Mesenchymal stem cell (in vitro differentiated cells and primary cell): Measurements from ENCODE around the gene ITGA11.

Source experiments
- DNase-seq: peaks from one replicate; pipeline ENCODE4 v3.0.0-alpha.2; 2013
- H2AFZ ChIP-seq: one replicate; pipeline ENCODE4 v1.6.1; 2013; ENCODE audit warnings: low read depth, mild to moderate bottlenecking, control low read depth, inconsistent platforms, low read length, moderate library complexity
- H2AK5ac ChIP-seq: 2 replicates; pipeline ENCODE4 v1.6.1; 2013; ENCODE audit warnings: low read length, moderate library complexity, mild to moderate bottlenecking, inconsistent platforms; ENCODE audit not compliant: severe bottlenecking
- H2BK120ac ChIP-seq: one replicate; pipeline ENCODE4 v1.6.1; 2013; ENCODE audit warnings: low read depth, mild to moderate bottlenecking, inconsistent platforms, low read length, moderate library complexity
- H2BK12ac ChIP-seq, 2 experiments: one replicate each; pipeline ENCODE4 v1.6.1; 2013; ENCODE audit warnings: inconsistent platforms in 2 of 2, low read length in 2 of 2, mild to moderate bottlenecking in 2 of 2, moderate library complexity in 2 of 2, control low read depth in 1 of 2
- H2BK15ac ChIP-seq: one replicate; pipeline ENCODE4 v1.6.1; 2013; ENCODE audit warnings: mild to moderate bottlenecking, low read depth, inconsistent platforms; ENCODE audit not compliant: poor library complexity, severe bottlenecking
- H2BK5ac ChIP-seq: 2 replicates; pipeline ENCODE4 v1.6.1; 2013; ENCODE audit warnings: low read depth, mild to moderate bottlenecking, low read length, control low read depth, inconsistent platforms; ENCODE audit not compliant: poor library complexity, severe bottlenecking
- H3K14ac ChIP-seq, 2 experiments: one replicate each; pipeline ENCODE4 v1.6.1; 2013; ENCODE audit warnings: inconsistent platforms in 2 of 2, low read length in 2 of 2, control low read depth in 1 of 2, mild to moderate bottlenecking in 1 of 2, moderate library complexity in 1 of 2
- H3K18ac ChIP-seq, 2 experiments: one replicate each; pipeline ENCODE4 v1.6.1; 2013; ENCODE audit warnings: inconsistent platforms in 2 of 2, low read length in 2 of 2, control low read depth in 1 of 2, low read depth in 1 of 2, mild to moderate bottlenecking in 1 of 2
- H3K23ac ChIP-seq, 2 experiments: one replicate each; pipeline ENCODE4 v1.6.1; 2013; ENCODE audit warnings: inconsistent platforms in 2 of 2, low read length in 2 of 2, mild to moderate bottlenecking in 2 of 2, moderate library complexity in 2 of 2, control low read depth in 1 of 2
- H3K27ac ChIP-seq: 2 replicates; pipeline ENCODE4 v1.5.1; 2013; ENCODE audit warnings: mild to moderate bottlenecking, moderate library complexity, low read length, control low read depth, inconsistent platforms; ENCODE audit not compliant: poor library complexity, severe bottlenecking
- H3K27me3 ChIP-seq, 2 experiments: 2 replicates each; pipeline versions ENCODE4 v1.6.1 to v1.7.0; 2013; ENCODE audit warnings: low read length in 2 of 2, mild to moderate bottlenecking in 2 of 2, moderate library complexity in 2 of 2, control low read depth in 1 of 2, inconsistent platforms in 1 of 2; ENCODE audit not compliant: control insufficient read depth in 1 of 2, insufficient read depth in 1 of 2
- H3K36me3 ChIP-seq, 2 experiments: 2 replicates each; pipeline versions ENCODE4 v1.6.1 to v1.7.0; 2013; ENCODE audit warnings: low read length in 2 of 2, control low read depth in 1 of 2, inconsistent platforms in 1 of 2, low read depth in 1 of 2, mild to moderate bottlenecking in 1 of 2; ENCODE audit not compliant: insufficient read depth in 2 of 2, control insufficient read depth in 1 of 2
- H3K4ac ChIP-seq, 2 experiments: one replicate each; pipeline ENCODE4 v1.6.1; 2013; ENCODE audit warnings: inconsistent platforms in 2 of 2, low read length in 2 of 2, mild to moderate bottlenecking in 2 of 2, moderate library complexity in 2 of 2, control low read depth in 1 of 2, low read depth in 1 of 2
- H3K4me1 ChIP-seq: 2 replicates; pipeline ENCODE4 v1.6.1; 2013; ENCODE audit warnings: low read depth, low read length, control low read depth; ENCODE audit not compliant: control insufficient read depth, insufficient read depth
- H3K4me2 ChIP-seq: 2 replicates; pipeline ENCODE4 v1.6.1; 2013; ENCODE audit warnings: low read length, mild to moderate bottlenecking, inconsistent platforms; ENCODE audit not compliant: poor library complexity, severe bottlenecking
- H3K4me3 ChIP-seq, 2 experiments: 2 replicates each; pipeline versions ENCODE4 v1.5.1 to v1.7.0; 2013; ENCODE audit warnings: low read length in 2 of 2, mild to moderate bottlenecking in 2 of 2, control low read depth in 1 of 2, low read depth in 1 of 2; ENCODE audit not compliant: insufficient read depth in 1 of 2
- H3K79me1 ChIP-seq: replicated peaks from 2 replicates; pipeline ENCODE4 v1.6.1; 2013; ENCODE audit warnings: mild to moderate bottlenecking, control low read depth, low read length, inconsistent platforms; ENCODE audit not compliant: poor library complexity, severe bottlenecking
- H3K9ac ChIP-seq: 2 replicates; pipeline ENCODE4 v1.7.0; 2013; ENCODE audit warnings: mild to moderate bottlenecking, low read length, moderate library complexity
- H3K9me3 ChIP-seq: 2 replicates; pipeline ENCODE4 v1.7.0; 2013; ENCODE audit warnings: mild to moderate bottlenecking, low read length; ENCODE audit not compliant: control insufficient read depth
- H4K8ac ChIP-seq: one replicate; pipeline ENCODE4 v1.6.1; 2013; ENCODE audit warnings: inconsistent platforms, mild to moderate bottlenecking, low read length, moderate library complexity
- H4K91ac ChIP-seq: one replicate; pipeline ENCODE4 v1.6.1; 2013; ENCODE audit warnings: mild to moderate bottlenecking, low read length, inconsistent platforms
- WGBS: methylation state at CpG from one replicate; pipeline ENCODE4 v1.1.7; 2013; ENCODE audit warnings: mixed read lengths; 5-methylcytosine and 5-hydroxymethylcytosine counted together

The ITGA11 gene

GRCh38 chr15:68403161-68403941 is 28.6 kb downstream of the ITGA11 start:
- no peak overlapping the region for H3K23ac ChIP-seq
- H2BK120ac ChIP-seq = no peak overlapping the region
- no peak overlapping the region for H3K18ac ChIP-seq
- no peak overlapping the region for H3K4ac ChIP-seq
- H3K79me1 ChIP-seq = peaks cover 17% of the 10 kb centered on the region
- no peak overlapping the region for H4K8ac ChIP-seq
- H3K4me3 ChIP-seq = no peak overlapping the region
- peaks cover 13% of the 10 kb centered on the region for H3K4me1 ChIP-seq
- H3K4me2 ChIP-seq = no peak overlapping the region
- no peak overlapping the region for H2AK5ac ChIP-seq
- no peak for DNase-seq
- H3K9ac ChIP-seq = no peak overlapping the region
- no peak overlapping the region for H2AFZ ChIP-seq
- no peaks in the 10 kb centered on the region for H3K9me3 ChIP-seq
- no peaks in the 10 kb centered on the region for H3K27me3 ChIP-seq
- H3K36me3 ChIP-seq = peaks cover 0 to 56% of the 10 kb centered on the region in 2 experiments
- H3K27ac ChIP-seq = no peak overlapping the region
- 81% methylated on average over 8 of the region's 8 CpGs for WGBS
- no peak overlapping the region for H2BK5ac ChIP-seq
- no peak overlapping the region for H2BK12ac ChIP-seq
- no peak overlapping the region for H4K91ac ChIP-seq
- no peak overlapping the region for H2BK15ac ChIP-seq
- no peak overlapping the region for H3K14ac ChIP-seq

GRCh38 chr15:68402432-68403160 is 29.4 kb downstream of the ITGA11 start:
- Histone ChIP-seq H3K4ac (no peak overlapping the region), H4K91ac (no peak overlapping the region)
- 95% methylated on average over 9 of the region's 9 CpGs for WGBS

GRCh38 chr15:68401496-68402431 is 30.2 kb downstream of the ITGA11 start:
- H3K9ac ChIP-seq = no peak overlapping the region
- no peak overlapping the region for H3K14ac ChIP-seq
- no peak overlapping the region for H4K91ac ChIP-seq
- peaks cover 14% of the 10 kb centered on the region for H3K79me1 ChIP-seq
- no peak overlapping the region for H3K23ac ChIP-seq
- H3K4ac ChIP-seq = no peak overlapping the region
- H3K18ac ChIP-seq = no peak overlapping the region
- H2AK5ac ChIP-seq = no peak overlapping the region
- H2BK120ac ChIP-seq = no peak overlapping the region
- no peak overlapping the region for H2BK12ac ChIP-seq
- no peak overlapping the region for H2AFZ ChIP-seq
- peaks cover 7% of the 10 kb centered on the region for H3K4me1 ChIP-seq
- H2BK5ac ChIP-seq = no peak overlapping the region
- H3K4me2 ChIP-seq = no peak overlapping the region
- H4K8ac ChIP-seq = peak overlapping the region; percentile 19
- no peak overlapping the region for H2BK15ac ChIP-seq
- no peak for DNase-seq
- no peaks in the 10 kb centered on the region for H3K27me3 ChIP-seq
- H3K27ac ChIP-seq = no peak overlapping the region
- H3K4me3 ChIP-seq = no peak overlapping the region
- peaks cover 0 to 45% of the 10 kb centered on the region in 2 experiments for H3K36me3 ChIP-seq
- no peaks in the 10 kb centered on the region for H3K9me3 ChIP-seq
- WGBS = 92% methylated on average over 9 of the region's 11 CpGs

More at GRCh38 chr15:68402432-68403160, 29.4 kb downstream of the ITGA11 start:
- H3K27ac ChIP-seq = no peak overlapping the region
- no peak overlapping the region for H3K23ac ChIP-seq
- H3K9ac ChIP-seq = no peak overlapping the region
- no peak for DNase-seq
- peaks cover 7% of the 10 kb centered on the region for H3K4me1 ChIP-seq
- H2AFZ ChIP-seq = no peak overlapping the region
- no peaks in the 10 kb centered on the region for H3K9me3 ChIP-seq
- H3K36me3 ChIP-seq = peaks cover 0 to 49% of the 10 kb centered on the region in 2 experiments
- H4K8ac ChIP-seq = no peak overlapping the region
- H3K79me1 ChIP-seq = peaks cover 15% of the 10 kb centered on the region
- no peak overlapping the region for H2BK15ac ChIP-seq
- H3K4me3 ChIP-seq = no peak overlapping the region
- no peak overlapping the region for H3K14ac ChIP-seq
- no peaks in the 10 kb centered on the region for H3K27me3 ChIP-seq
- no peak overlapping the region for H3K18ac ChIP-seq
- no peak overlapping the region for H2AK5ac ChIP-seq
- H3K4me2 ChIP-seq = no peak overlapping the region
- no peak overlapping the region for H2BK5ac ChIP-seq
- no peak overlapping the region for H2BK12ac ChIP-seq
- H2BK120ac ChIP-seq = no peak overlapping the region
